SK-N-MC (cell line): ENCODE results near the gene NEDD8.

Experiments used
- EZH2 ChIP-seq: fragments of 200-600 bp; sonication (generic); IDR thresholded peaks from one replicate; pipeline ENCODE4 v1.6.1; 2017; ENCODE audit warnings: antibody characterized with exemption
- POLR2AphosphoS5 ChIP-seq: IDR thresholded peaks from 2 replicates; pipeline ENCODE4 v1.6.1; 2012; ENCODE audit warnings: mild to moderate bottlenecking, low read depth, low read length, borderline replicate concordance

DNA sequence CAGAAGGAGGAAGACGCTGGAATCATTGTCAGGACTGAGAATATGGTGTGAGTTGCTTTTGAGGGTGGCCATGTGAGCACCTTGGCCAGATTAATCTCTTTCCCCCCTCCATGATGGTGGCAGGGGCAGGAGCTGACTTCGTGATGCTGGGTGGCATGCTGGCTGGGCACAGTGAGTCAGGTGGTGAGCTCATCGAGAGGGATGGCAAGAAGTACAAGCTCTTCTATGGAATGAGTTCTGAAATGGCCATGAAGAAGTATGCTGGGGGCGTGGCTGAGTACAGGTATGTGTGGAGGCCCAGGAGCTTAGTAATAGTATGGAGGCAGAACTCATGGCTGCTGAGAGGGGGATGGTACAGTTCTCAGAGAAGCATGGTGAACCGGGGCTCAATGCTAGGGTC is 6.0 kb upstream of the NEDD8 start:
- no peak for TF ChIP-seq EZH2
- TF ChIP-seq POLR2AphosphoS5 = no peak
